ENCODE data around the gene GPR150.

Gene GPR150

DNA sequence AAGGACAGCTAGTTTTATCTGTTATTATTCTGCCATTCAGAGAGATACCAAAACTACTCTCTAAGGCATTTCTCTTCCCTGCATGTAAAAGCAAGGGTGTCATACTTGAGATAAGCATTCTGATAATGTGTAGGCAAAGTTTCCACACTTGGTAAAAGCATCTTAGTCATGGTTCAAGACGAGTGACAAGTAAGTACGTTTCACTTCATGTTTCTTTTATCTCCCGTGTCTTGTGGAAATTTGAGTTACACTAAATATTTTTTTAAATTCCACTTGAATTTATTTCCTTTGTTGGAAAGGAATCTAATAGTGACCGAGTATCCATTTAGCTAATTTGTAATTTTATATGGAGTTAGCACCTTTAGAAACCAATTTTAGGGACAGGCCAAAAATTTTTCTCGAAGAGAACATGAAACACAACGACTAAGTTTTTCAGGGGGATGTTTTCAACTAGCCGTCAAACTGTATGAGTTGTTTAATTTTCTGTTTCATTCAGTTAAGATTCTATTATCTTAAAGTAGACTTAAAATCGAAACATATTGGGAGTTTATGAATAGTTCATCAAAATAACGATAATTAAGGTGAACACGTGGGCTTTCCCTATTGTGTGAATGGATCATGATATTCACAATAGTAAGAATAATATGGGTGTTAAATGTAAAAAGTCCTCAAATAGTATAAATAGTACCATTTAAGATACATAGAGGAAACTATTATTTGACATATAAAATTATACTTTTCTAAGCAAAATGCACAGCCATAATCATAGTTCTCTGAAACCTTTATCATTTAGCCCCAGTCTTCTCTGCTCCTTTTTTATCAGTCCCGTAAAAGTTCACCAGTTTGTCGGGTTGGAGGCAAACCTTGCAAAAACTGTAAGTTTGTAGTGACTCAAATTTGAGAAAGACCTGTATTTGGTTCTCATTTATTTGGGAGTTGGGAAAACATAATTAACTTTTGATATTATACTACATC is 28.3 kb downstream of the GPR150 start:
- DNase-seq (ENCODE audit: extremely low read depth, low read depth), result no peak
- no peak overlapping the region for H3K4me3 ChIP-seq (replicated peaks; ENCODE audit: low read depth, low read length)
- TF ChIP-seq, protein P1, sequence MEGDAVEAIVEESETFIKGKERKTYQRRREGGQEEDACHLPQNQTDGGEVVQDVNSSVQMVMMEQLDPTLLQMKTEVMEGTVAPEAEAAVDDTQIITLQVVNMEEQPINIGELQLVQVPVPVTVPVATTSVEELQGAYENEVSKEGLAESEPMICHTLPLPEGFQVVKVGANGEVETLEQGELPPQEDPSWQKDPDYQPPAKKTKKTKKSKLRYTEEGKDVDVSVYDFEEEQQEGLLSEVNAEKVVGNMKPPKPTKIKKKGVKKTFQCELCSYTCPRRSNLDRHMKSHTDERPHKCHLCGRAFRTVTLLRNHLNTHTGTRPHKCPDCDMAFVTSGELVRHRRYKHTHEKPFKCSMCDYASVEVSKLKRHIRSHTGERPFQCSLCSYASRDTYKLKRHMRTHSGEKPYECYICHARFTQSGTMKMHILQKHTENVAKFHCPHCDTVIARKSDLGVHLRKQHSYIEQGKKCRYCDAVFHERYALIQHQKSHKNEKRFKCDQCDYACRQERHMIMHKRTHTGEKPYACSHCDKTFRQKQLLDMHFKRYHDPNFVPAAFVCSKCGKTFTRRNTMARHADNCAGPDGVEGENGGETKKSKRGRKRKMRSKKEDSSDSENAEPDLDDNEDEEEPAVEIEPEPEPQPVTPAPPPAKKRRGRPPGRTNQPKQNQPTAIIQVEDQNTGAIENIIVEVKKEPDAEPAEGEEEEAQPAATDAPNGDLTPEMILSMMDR (IDR thresholded peaks at IDR 0.05; ENCODE audit: low read depth, low read length, missing control alignments), result no peak

DNA sequence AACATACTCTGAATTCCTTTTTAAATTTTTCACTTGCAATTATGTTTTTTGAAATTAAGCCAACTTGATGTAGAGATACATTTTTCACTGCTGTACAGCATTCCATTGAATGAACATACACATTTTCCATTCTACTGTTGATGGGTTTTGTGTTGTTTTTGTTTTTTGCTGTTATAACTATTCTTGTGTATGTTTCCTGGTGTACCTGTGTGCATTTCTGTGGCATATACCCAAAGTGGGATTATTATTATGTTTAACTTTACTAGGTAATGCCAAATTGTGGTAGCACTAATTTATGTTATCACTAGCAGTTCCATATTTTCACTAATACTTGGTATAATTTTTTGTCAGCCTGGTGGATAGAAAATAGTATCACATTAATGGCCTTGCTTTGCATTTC is 29.4 kb downstream of the GPR150 start:
- TF ChIP-seq, protein P1 (IDR thresholded peaks at IDR 0.05; ENCODE audit: low read depth, low read length, missing control alignments), result no peak
- DNase-seq (ENCODE audit: extremely low read depth, low read depth), result no peak
- no peak overlapping the region for H3K4me3 ChIP-seq (replicated peaks; ENCODE audit: low read depth, low read length)

DNA sequence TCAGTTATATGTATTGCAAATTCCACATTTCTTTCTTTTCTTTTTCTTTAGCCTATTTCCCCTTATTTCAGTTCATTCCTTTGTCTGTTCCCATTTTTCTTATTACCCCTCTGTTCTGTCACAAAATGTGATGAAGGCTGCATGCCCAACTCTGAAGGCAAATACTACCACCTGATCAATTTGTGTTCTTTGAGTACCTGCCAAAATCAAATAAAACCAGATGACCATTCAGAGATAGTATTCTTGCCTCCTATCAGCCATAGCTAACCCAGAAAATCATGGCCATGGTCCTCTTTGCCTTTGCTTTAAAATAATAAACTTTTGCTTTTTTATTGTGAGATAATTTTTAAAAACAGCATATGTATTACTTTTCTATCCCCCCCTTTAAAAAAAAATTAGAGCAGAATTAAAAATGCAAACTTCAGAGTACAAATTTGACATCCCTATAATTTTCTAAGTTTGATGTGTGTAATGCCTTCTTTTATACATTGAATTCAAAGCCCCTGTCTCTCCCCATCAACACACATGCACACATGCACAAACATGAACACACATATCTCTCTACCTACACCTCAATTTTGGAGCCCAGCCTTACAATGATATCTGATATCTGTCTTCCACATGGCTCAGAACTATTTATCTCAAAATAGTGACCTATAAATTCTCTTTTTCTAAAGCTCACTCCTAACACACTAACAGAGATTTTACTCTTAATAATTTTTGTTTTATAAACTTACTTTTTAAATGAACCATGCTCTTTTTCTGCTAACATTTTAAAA is 30.1 kb downstream of the GPR150 start:
- DNase-seq (ENCODE audit: extremely low read depth, low read depth), result no peak
- H3K4me3 ChIP-seq (replicated peaks; ENCODE audit: low read depth, low read length), result no peak overlapping the region
- TF ChIP-seq, protein P1 (IDR thresholded peaks at IDR 0.05; ENCODE audit: low read depth, low read length, missing control alignments), result no peak

DNA sequence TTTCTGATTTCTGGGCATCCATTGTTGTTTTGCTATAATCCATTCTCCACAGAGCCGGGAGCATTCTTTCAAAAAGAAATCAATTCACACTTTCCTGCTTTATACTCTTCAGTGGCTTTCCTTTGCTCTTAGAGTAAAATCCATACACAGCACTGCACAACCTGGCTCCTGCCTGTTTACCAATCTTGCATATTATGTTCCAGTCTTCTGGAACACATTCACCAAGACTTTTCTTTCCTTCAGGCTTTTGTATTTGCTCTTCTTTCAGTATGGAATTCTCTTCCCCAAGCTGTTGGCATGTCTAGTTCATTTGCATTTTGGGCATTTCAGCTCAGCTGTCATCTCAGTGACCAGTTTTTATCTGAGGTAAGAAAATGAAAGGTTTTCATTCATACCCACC is 33.0 kb downstream of the GPR150 start:
- no peak overlapping the region for H3K4me3 ChIP-seq (replicated peaks; ENCODE audit: low read depth, low read length)
- TF ChIP-seq, protein P1 (IDR thresholded peaks at IDR 0.05; ENCODE audit: low read depth, low read length, missing control alignments), result no peak
- DNase-seq (ENCODE audit: extremely low read depth, low read depth), result no peak

DNA sequence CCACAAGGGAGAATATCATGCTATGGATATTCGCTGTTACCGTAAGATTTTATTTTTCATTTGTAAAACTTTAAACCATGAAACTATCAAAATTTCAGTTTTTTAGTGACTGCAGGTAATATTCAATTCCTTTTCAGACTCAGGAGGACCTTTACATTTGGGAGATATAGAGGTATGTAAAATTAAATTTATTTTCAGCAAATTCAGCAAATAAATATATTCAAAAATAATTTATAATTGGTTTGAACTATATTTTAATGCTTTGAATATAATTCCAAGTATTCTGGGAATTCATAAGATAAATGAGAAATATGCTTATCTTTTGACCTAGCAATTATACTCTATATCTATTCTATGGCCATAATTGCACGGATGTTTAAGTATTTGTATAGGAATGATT is 34.3 kb downstream of the GPR150 start:
- TF ChIP-seq, protein P1 (IDR thresholded peaks at IDR 0.05; ENCODE audit: low read depth, low read length, missing control alignments), result no peak
- H3K4me3 ChIP-seq (replicated peaks; ENCODE audit: low read depth, low read length), result no peak overlapping the region
- DNase-seq (ENCODE audit: extremely low read depth, low read depth), result no peak

DNA sequence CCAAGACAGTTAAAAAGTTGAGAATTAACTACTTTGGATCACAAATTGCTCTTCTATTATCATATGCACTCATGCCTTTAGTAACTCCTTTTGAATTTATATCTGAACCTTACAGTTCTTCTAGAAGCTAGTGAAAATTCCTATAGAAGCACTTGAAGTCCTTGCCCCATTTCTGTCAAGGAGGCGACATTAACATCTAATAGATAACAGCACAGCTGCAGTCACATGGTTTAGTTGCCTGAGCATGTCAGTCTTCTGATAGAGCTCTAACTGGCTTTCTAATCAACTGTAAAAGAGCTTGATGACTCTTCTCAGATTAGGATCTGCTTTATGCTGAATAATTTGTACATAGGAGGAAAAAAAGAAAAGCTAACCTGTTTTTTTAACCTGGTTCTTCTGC is 35.7 kb downstream of the GPR150 start:
- H3K4me3 ChIP-seq (replicated peaks; ENCODE audit: low read depth, low read length), result no peak overlapping the region
- TF ChIP-seq, protein P1 (IDR thresholded peaks at IDR 0.05; ENCODE audit: low read depth, low read length, missing control alignments), result no peak
- DNase-seq (ENCODE audit: extremely low read depth, low read depth), result no peak
